ENCODE results near the gene TBC1D4. TPM values are rescaled to one million over a fixed set of nuclear protein-coding genes. Genes with fewer than 3 reads are reported as not detected.

The TBC1D4 gene
- total and polyA plus RNA-seq, 12 donors: 41.6 to 324 (median 191) TPM

GRCh38 chr13:75339635-75340374 lies 142.2 kb downstream of the TBC1D4 start:
- Histone ChIP-seq H3K4me3 (no peak overlapping the region), H3K27me3 (no peaks in the 10 kb centered on the region), H3K36me3 (replicated peaks in 1 of 2) (peaks cover 0 to 54% of the 10 kb centered on the region in 2 donors), H3K27ac (no peak overlapping the region), H3K9me3 (replicated peaks in 1 of 3) (no peaks in the 10 kb centered on the region), H3K4me1 (replicated peaks in 1 of 2) (peaks cover 0 to 4% of the 10 kb centered on the region in 2 donors)
- intact Hi-C loops (cut with DNase I): no loop called here
- no peak for DNase-seq
- 95 to 96% (median 95%) methylated on average over 7 of the region's 7 CpGs for WGBS, 4 donors
- no peak for TF ChIP-seq CTCF (IDR thresholded peaks at IDR 0.05)
- no peak for TF ChIP-seq POLR2A (IDR thresholded peaks at IDR 0.05)

GRCh38 chr13:75334634-75335447 lies 147.1 kb downstream of the TBC1D4 start:
- intact Hi-C loops (cut with DNase I): no loop called here
- H3K36me3 ChIP-seq (replicated peaks in 1 of 2): peaks cover 0 to 35% of the 10 kb centered on the region in 2 donors
- TF ChIP-seq POLR2A (IDR thresholded peaks at IDR 0.05) (no peak), CTCF (IDR thresholded peaks at IDR 0.05) (no peak)

GRCh38 chr13:75333103-75333502 lies 148.9 kb downstream of the TBC1D4 start:
- Histone ChIP-seq H3K9me3 (replicated peaks in 1 of 3) (no peaks in the 10 kb centered on the region), H3K27me3 (no peaks in the 10 kb centered on the region), H3K27ac (no peak overlapping the region), H3K4me1 (replicated peaks in 1 of 2) (peaks cover 0 to 10% of the 10 kb centered on the region in 2 donors), H3K4me3 (no peak overlapping the region), H3K36me3 (replicated peaks in 1 of 2) (peaks cover 0 to 31% of the 10 kb centered on the region in 2 donors)
- DNase-seq: no peak
- intact Hi-C loops (cut with DNase I): no loop called here
- 82 to 94% (median 89%) methylated on average over 1 of the region's 1 CpG for WGBS, 4 donors
- no peak for TF ChIP-seq POLR2A (IDR thresholded peaks at IDR 0.05)
- no peak for TF ChIP-seq CTCF (IDR thresholded peaks at IDR 0.05)

More at GRCh38 chr13:75334634-75335447, 147.1 kb downstream of the TBC1D4 start:
- peaks cover 0 to 10% of the 10 kb centered on the region in 2 donors for H3K4me1 ChIP-seq (replicated peaks in 1 of 2)
- DNase-seq: no peak
- 85 to 97% (median 91%) methylated on average over 10 of the region's 10 CpGs for WGBS, 4 donors
- H3K27ac ChIP-seq: no peak overlapping the region
- H3K27me3 ChIP-seq: no peaks in the 10 kb centered on the region
- no peak overlapping the region for H3K4me3 ChIP-seq
- no peaks in the 10 kb centered on the region for H3K9me3 ChIP-seq (replicated peaks in 1 of 3)

- no peaks in the 10 kb centered on the region for H3K9me3 ChIP-seq (replicated peaks in 1 of 3)
- intact Hi-C loops (cut with DNase I): no loop called here
- 32 to 62% (median 53%) methylated on average over 2 of the region's 2 CpGs for WGBS, 4 donors
- peaks cover 0 to 14% of the 10 kb centered on the region in 2 donors for H3K4me1 ChIP-seq (replicated peaks in 1 of 2)
- no peaks in the 10 kb centered on the region for H3K27me3 ChIP-seq
- H3K27ac ChIP-seq: no peak overlapping the region
- H3K4me3 ChIP-seq: no peak overlapping the region
- TF ChIP-seq CTCF (IDR thresholded peaks at IDR 0.05): no peak
- no peak for TF ChIP-seq POLR2A (IDR thresholded peaks at IDR 0.05)
- peak in 1 of 7 donors; percentile 42 for DNase-seq
- H3K36me3 ChIP-seq (replicated peaks in 1 of 2): peaks cover 0 to 22% of the 10 kb centered on the region in 2 donors
Measured at GRCh38 chr13:75331792-75332349, 150.1 kb downstream of the TBC1D4 start.
